HCT116 (cell line): ENCODE measurements around the gene WASF2. TPM values are rescaled to one million over a fixed set of nuclear protein-coding genes. Genes with fewer than 3 reads are reported as not detected.

Source experiments
- ATAC-seq: fragments of 200-7000 bp; cut with Tn5 transposase; 2 replicates; pipeline ENCODE4 v1.9.1; 2020; ENCODE audit warnings: mild to moderate bottlenecking, moderate library complexity
- BruUV-seq: library from RNA; stranded (reverse); fragments of 400-500 nt; replicated peaks from 2 replicates; lab custom pipeline; 2021; lab: Mats Ljungman, UMichigan
- CTCF ChIA-PET: fragments of 300-600 bp; sonication (Branson Sonifier 250); formaldehyde crosslinking; loops from one replicate; lab custom pipeline; 2021; ENCODE audit warnings: antibody characterized with exemption; lab: Charles Lee
- POLR2A ChIA-PET: fragments of 300-600, 350-600 bp; sonication (Branson Sonifier 250); formaldehyde crosslinking; loops from one replicate; lab custom pipeline; 2021; ENCODE audit warnings: antibody characterized with exemption; lab: Charles Lee
- RAD21 ChIA-PET, 2 experiments: fragments of 300-600 bp; sonication (Branson Sonifier 250); formaldehyde crosslinking; loops; one replicate each; lab custom pipeline; 2023; ENCODE audit warnings: low total read pairs in 2 of 2; ENCODE audit not compliant: uncharacterized antibody in 2 of 2, unreplicated experiment in 2 of 2, low non-redundant PET in 1 of 2; lab: Charles Lee
- DNase-seq: peaks from one replicate; pipeline ENCODE4 v3.0.0-alpha.2; 2010; ENCODE audit warnings: low read depth, low spot score
- H2AFZ ChIP-seq: fragments of 200-600 bp; shearing (Covaris generic), sonication (generic); 2 replicates; pipeline ENCODE4 v1.6.1; 2017; ENCODE audit warnings: low read depth, mixed run types, mixed read lengths, antibody characterized with exemption, low read length; ENCODE audit not compliant: poor library complexity, severe bottlenecking
- H3K27ac ChIP-seq: 2 replicates; pipeline ENCODE4 v1.5.1; 2012; ENCODE audit warnings: low read depth, low read length
- H3K27me3 ChIP-seq: fragments of 200-600 bp; sonication (generic); 2 replicates; pipeline ENCODE4 v1.6.1; 2016; ENCODE audit warnings: mixed run types, low read length, mixed read lengths; ENCODE audit not compliant: insufficient read depth
- H3K36me3 ChIP-seq, 2 experiments: fragments of 200-500 bp in 1 of 2; fragments of 200-600 bp in 1 of 2; sonication (Bioruptor generic) in 1 of 2; sonication (generic) in 1 of 2; 2 replicates each; pipeline versions ENCODE4 v1.5.1 to v1.6.1; 2014 to 2016; ENCODE audit warnings: low read length in 2 of 2, inconsistent platforms in 1 of 2, mixed read lengths in 1 of 2, mixed run types in 1 of 2; ENCODE audit not compliant: insufficient read depth in 2 of 2, control insufficient read depth in 1 of 2
- H3K4me1 ChIP-seq, 2 experiments: fragments of 200-600 bp in 1 of 2; sonication (generic) in 1 of 2; 2 replicates each; pipeline versions ENCODE4 v1.5.1 to v1.6.1; 2012 to 2017; ENCODE audit warnings: low read length in 2 of 2, inconsistent platforms in 1 of 2, mild to moderate bottlenecking in 1 of 2, mixed read lengths in 1 of 2, mixed run types in 1 of 2, moderate library complexity in 1 of 2; ENCODE audit not compliant: insufficient read depth in 2 of 2, control insufficient read depth in 1 of 2
- H3K4me2 ChIP-seq: fragments of 200-600 bp; sonication (generic); 2 replicates; pipeline ENCODE4 v1.6.1; 2017; ENCODE audit warnings: mixed run types, low read length, mixed read lengths
- H3K4me3 ChIP-seq, 2 experiments: fragments of 200-600 bp in 1 of 2; sonication (generic) in 1 of 2; replicated peaks in 1 of 2; 2 replicates each; pipeline ENCODE4 v1.5.1; 2011 to 2016; ENCODE audit warnings: low read length in 2 of 2, control low read depth in 1 of 2, low read depth in 1 of 2, mild to moderate bottlenecking in 1 of 2, mixed read lengths in 1 of 2, mixed run types in 1 of 2
- H3K79me2 ChIP-seq: fragments of 200-600 bp; sonication (generic); 2 replicates; pipeline ENCODE4 v1.6.1; 2017; ENCODE audit warnings: mild to moderate bottlenecking, mixed run types, low read length, moderate library complexity, mixed read lengths; ENCODE audit not compliant: insufficient read depth
- H3K9ac ChIP-seq: fragments of 200-600 bp; sonication (generic); 2 replicates; pipeline ENCODE4 v1.6.1; 2016; ENCODE audit warnings: low read length, mixed read lengths
- H3K9me2 ChIP-seq: fragments of 200-600 bp; sonication (generic), shearing (Covaris generic); 2 replicates; pipeline ENCODE4 v1.6.1; 2017; ENCODE audit warnings: mixed run types, mild to moderate bottlenecking, moderate library complexity; ENCODE audit not compliant: insufficient read depth
- H3K9me3 ChIP-seq, 2 experiments: fragments of 200-500 bp in 1 of 2; fragments of 200-600 bp in 1 of 2; sonication (Bioruptor generic) in 1 of 2; sonication (generic) in 1 of 2; 2 replicates each; pipeline ENCODE4 v1.6.1; 2014 to 2017; ENCODE audit warnings: low read length in 2 of 2, mixed read lengths in 2 of 2, inconsistent platforms in 1 of 2, low read depth in 1 of 2, mild to moderate bottlenecking in 1 of 2, mixed run types in 1 of 2, moderate library complexity in 1 of 2; ENCODE audit not compliant: control insufficient read depth in 1 of 2, insufficient read depth in 1 of 2
- H4K20me1 ChIP-seq: fragments of 200-600 bp; sonication (generic), shearing (Covaris generic); 2 replicates; pipeline ENCODE4 v1.6.1; 2017; ENCODE audit warnings: mixed run types, mild to moderate bottlenecking, moderate library complexity; ENCODE audit not compliant: insufficient read depth
- ATF3 ChIP-seq: IDR thresholded peaks from 2 replicates; pipeline ENCODE4 v1.6.1; 2012
- CBX3 ChIP-seq: IDR thresholded peaks from 2 replicates; pipeline ENCODE4 v1.6.1; 2012; ENCODE audit warnings: low read depth
- CEBPB ChIP-seq: IDR thresholded peaks from 2 replicates; pipeline ENCODE4 v1.6.1; 2012; ENCODE audit warnings: low read depth
- CTCF ChIP-seq, 3 experiments: fragments of 200-600 bp in 1 of 3; sonication (generic) in 1 of 3; IDR thresholded peaks in 2 of 3; conservative IDR thresholded peaks in 1 of 3; 2 replicates each; pipeline ENCODE4 v1.5.1; 2012 to 2017; ENCODE audit warnings: low read depth in 2 of 3, low read length in 2 of 3, antibody characterized with exemption in 1 of 3, borderline replicate concordance in 1 of 3, control low read depth in 1 of 3, mild to moderate bottlenecking in 1 of 3, mixed read lengths in 1 of 3, mixed run types in 1 of 3, moderate library complexity in 1 of 3; ENCODE audit not compliant: insufficient read depth in 1 of 3
- EZH2 ChIP-seq: fragments of 200-600 bp; sonication (generic); IDR thresholded peaks from 2 replicates; pipeline ENCODE4 v1.6.1; 2017; ENCODE audit warnings: antibody characterized with exemption, mixed run types
- EZH2phosphoT487 ChIP-seq: fragments of 200-600 bp; IDR thresholded peaks from 2 replicates; pipeline ENCODE4 v1.6.1; 2018; ENCODE audit warnings: antibody characterized with exemption, borderline replicate concordance
- FOSL1 ChIP-seq: IDR thresholded peaks from 2 replicates; pipeline ENCODE4 v1.6.1; 2012; ENCODE audit warnings: low read depth
- MAX ChIP-seq: IDR thresholded peaks from 2 replicates; pipeline ENCODE4 v1.6.1; 2012
- POLR2A ChIP-seq: IDR thresholded peaks from 2 replicates; pipeline ENCODE4 v1.7.0; 2011; ENCODE audit warnings: borderline replicate concordance; ENCODE audit not compliant: insufficient read depth, insufficient read length; ENCODE audit errors: extremely low read depth
- RAD21 ChIP-seq: IDR thresholded peaks from 2 replicates; pipeline ENCODE4 v1.6.1; 2012; ENCODE audit warnings: low read depth, mild to moderate bottlenecking
- REST ChIP-seq: IDR thresholded peaks from 2 replicates; pipeline ENCODE4 v1.6.1; 2012; ENCODE audit warnings: low read depth
- SIN3A ChIP-seq: IDR thresholded peaks from 2 replicates; pipeline ENCODE4 v1.6.1; 2012; ENCODE audit warnings: low read depth
- ZBTB33 ChIP-seq: IDR thresholded peaks from 2 replicates; pipeline ENCODE4 v1.6.1; 2011; ENCODE audit warnings: mild to moderate bottlenecking, low read length, moderate library complexity; ENCODE audit not compliant: insufficient replicate concordance; ENCODE audit errors: extremely low read depth
- ZNF274 ChIP-seq: fragments of 200-500 bp; sonication (Bioruptor generic); IDR thresholded peaks from 2 replicates; pipeline ENCODE4 v1.6.1; 2014; ENCODE audit warnings: mild to moderate bottlenecking, low read depth, low read length, inconsistent platforms
- intact Hi-C: fragments of 100-400 bp; cut with micrococcal nuclease; formaldehyde crosslinking; loops from 2 replicates; pipeline ENCODE4 v1.10.0; 2022
- total RNA-seq: library from RNA; stranded (reverse); gene quantifications from one replicate; pipeline ENCODE4 v1.2.1, GENCODE V29; 2021; ENCODE audit not compliant: unreplicated experiment

The WASF2 gene
- total RNA-seq, 1 experiment from 2014 or later: 111 TPM

- TF ChIP-seq ZBTB33: no peak
- TF ChIP-seq MAX: no peak
- no peak for TF ChIP-seq SIN3A
These were observed 40.2 kb upstream of the WASF2 start (continued) for GRCh38 chr1:27530192-27530591.

GRCh38 chr1:27529704-27530018 is 39.7 kb upstream of the WASF2 start:
- no peak overlapping the region for H2AFZ ChIP-seq
- H3K9ac ChIP-seq: peak overlapping the region; percentile 76
- RAD21 ChIA-PET: no interaction called here
- no peak for DNase-seq
- H3K9me3 ChIP-seq: no peaks in the 10 kb centered on the region
- H3K79me2 ChIP-seq: no peaks in the 10 kb centered on the region
- H3K27me3 ChIP-seq: no peaks in the 10 kb centered on the region
- no peak overlapping the region for H3K4me3 ChIP-seq
- no TSS peak for BruUV-seq
- H3K4me1 ChIP-seq: peaks cover 40 to 66% of the 10 kb centered on the region in 2 experiments
- no peak for TF ChIP-seq EZH2phosphoT487
- TF ChIP-seq POLR2A: no peak
- TF ChIP-seq CBX3: no peak
- no peak for TF ChIP-seq REST
- no peak for TF ChIP-seq FOSL1
- TF ChIP-seq ATF3: no peak
- TF ChIP-seq RAD21: no peak
- no peak for TF ChIP-seq EZH2
- no peak for TF ChIP-seq CEBPB
- TF ChIP-seq CTCF (IDR thresholded peaks at IDR 0.05 in 2 of 3, conservative IDR thresholded peaks at IDR 0.05 in 1 of 3; ENCODE audit: borderline replicate concordance in 1 of 3, insufficient read depth in 1 of 3, low read depth in 2 of 3, low read length in 2 of 3): no peak
- TF ChIP-seq ZNF274: no peak
- TF ChIP-seq ZBTB33: no peak
- TF ChIP-seq, all 23 proteins: peak for 0
- POLR2A ChIA-PET: no interaction called here
- Histone ChIP-seq H3K4me2 (peak overlapping the region; percentile 84; the same call in 1 of the 2 replicates), H3K9me2 (no peaks in the 10 kb centered on the region), H3K36me3 (no peaks in the 10 kb centered on the region), H4K20me1 (no peaks in the 10 kb centered on the region), H3K27ac (peak overlapping the region; percentile 89)
- intact Hi-C loops: no loop called here
- no peak for ATAC-seq
- CTCF ChIA-PET: no interaction called here
